T-helper 2 cell (primary cell): Measurements from ENCODE around the gene SOX13.
A peak's percentile ranks its signal among the peaks of the same experiment; 100 is the strongest.

ENCODE experiments used
- DNase-seq, 5 experiments: peaks; one replicate each; pipeline versions ENCODE4 v3.0.0 to v3.0.0-alpha.2; 2012 to 2022

Gene SOX13

GRCh38 chr1:204132718-204133117 is 59.8 kb downstream of the SOX13 start:
- no peak for DNase-seq

DNA sequence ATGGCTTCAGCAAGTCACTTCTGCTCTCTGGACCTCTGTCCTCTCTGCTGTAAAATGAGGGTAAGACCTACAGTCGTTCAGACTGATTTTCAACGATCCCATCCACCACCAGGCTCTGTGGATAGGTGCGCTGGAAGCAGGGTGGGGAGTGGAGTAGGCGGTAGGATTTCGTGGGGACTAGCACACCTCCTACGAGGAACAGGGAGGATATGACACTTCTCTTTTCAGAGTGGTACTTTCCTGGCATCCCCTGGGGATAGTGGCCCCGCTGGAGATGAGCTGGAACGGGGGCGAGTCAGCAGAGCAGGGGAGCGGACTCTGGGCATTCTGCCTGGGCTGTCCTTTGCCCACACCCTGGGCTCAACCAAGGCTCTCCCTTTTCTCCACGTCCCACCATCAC is 61.2 kb downstream of the SOX13 start:
- no peak for DNase-seq

DNA sequence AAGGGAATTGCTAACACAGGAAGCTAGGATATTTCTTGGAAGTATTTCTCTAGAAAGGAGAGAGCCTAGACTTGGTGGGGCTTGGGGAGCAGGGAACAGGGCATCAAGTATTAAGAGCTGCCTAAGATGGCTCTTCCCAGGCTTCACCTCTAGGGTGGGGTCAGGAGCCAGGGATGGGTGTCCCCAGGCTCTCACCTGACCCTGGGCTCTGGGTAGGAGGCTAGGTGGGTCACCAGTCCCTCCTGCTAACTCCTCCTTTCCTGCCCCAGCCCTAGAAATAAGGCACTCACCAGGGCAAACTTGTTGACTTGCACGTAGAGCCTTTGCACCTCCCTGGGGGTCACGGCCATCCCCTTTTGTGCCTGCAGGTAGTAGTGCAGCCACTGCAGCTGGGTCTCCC is 63.9 kb downstream of the SOX13 start:
- DNase-seq, result no peak

- DNase-seq, result no peak
Measured at GRCh38 chr1:204139088-204139487, 66.2 kb downstream of the SOX13 start.

- DNase-seq, result no peak
Measured at GRCh38 chr1:204139952-204140351, 67.0 kb downstream of the SOX13 start.

DNA sequence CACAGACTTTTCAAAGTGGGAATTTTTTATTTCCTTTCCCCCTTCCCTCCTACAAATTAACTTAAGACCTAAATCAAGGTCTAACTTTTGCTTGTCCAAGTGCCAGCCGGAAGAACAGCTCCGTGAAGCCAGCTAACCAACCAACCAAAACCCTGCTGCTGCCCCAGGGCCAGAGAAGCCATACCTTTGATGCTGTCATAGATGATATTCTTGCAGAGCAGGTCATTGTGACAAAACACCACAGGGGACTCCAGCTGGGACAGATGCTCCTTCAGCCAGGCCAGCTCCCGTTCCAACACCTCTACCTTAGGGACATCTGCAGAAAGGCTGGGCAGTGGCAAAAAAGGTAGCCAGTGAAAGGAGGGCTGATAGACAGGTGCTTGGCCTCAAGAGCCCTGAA is 68.2 kb downstream of the SOX13 start:
- DNase-seq, result no peak

GRCh38 chr1:204142032-204142974 is 69.4 kb downstream of the SOX13 start:
- DNase-seq, result no peak

GRCh38 chr1:204143276-204144041 is 70.5 kb downstream of the SOX13 start:
- DNase-seq, result no peak

- no peak for DNase-seq
Measured at GRCh38 chr1:204145033-204145504, 72.2 kb downstream of the SOX13 start.

DNA sequence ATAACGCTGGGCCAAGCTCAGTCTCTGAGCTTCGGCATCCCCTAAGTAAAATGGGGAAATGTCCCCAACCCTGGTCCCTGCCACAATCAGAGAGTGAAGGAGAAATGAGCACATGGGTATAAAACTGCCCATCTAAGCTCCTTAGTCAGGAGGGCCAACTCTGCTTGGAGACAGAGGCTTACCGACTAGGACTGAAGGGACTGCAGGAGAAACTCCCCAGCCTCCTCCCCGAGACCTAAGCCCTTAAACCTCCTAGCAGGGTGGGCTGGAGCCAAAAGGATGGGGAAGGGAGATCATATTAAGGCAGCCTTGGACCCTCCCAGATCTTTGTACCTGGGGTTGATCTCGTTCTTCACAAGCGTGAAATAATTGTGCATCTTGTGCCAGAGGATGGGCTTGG is 73.4 kb downstream of the SOX13 start:
- no peak for DNase-seq

DNA sequence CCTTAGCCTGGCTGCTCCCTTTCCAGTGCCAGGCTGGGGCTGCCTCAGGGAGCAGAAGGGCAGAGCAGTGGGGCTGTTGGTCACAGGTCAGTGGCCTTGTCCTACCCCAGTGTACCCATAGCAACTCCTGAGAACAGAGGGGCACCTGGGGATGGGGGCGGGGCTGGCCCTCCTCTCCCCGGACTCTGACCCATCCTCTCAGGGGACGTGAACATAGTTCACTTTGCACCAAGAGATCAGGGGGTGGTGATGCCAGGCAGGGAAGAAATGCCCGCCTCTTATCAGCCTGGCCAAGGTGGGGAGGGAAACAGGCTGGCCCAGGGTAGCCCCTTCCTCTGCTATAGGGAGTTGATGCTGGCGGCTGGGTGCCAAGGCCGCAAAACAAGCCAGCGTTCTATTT is 74.0 kb downstream of the SOX13 start:
- no peak for DNase-seq

DNA sequence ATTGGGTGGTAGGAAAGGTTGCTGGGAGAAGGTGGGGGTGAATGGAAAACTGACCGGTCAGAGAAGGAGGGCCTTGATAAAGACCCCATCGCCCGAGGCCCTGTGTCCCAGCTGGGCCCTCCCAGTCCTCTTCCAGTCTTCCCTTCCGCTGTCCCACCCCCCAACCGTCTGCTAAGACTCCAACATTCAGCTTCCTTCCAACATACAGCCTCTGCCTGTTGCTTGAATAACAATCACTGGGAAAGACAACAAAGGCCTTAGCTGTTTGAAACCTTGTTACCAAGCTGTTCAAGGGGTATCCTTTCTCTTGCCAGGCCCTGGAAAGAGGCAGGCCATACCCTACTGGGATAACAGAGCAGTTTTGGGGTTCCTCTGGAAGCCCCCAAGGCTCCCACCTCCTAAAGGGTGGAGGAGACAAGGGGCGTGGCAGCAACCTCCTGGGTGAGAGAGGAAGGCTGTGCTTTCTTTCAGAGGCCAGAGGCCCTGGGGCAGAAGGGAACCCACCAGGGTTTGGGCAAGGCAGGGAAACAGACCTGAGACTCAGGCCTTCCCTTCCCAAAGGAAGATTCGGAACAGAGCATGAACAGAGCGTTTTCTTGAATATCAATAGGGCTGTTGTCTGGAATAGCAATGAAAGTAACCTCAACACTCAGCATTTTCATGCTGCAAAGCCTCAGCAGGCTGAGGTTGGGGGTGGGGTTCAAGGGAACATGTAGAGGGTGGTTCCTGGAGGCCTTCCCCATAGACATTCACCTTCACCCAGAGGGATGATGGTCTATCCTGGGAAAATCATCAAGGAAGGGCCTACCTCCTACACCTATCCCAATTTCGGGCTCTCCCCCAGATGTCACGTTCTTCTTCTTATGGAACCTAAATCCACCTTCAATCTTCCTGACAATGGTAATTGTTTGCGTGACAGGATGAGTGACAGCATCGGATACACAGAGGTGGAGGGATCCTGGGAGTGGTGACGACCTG is 74.8 kb downstream of the SOX13 start:
- no peak for DNase-seq

DNA sequence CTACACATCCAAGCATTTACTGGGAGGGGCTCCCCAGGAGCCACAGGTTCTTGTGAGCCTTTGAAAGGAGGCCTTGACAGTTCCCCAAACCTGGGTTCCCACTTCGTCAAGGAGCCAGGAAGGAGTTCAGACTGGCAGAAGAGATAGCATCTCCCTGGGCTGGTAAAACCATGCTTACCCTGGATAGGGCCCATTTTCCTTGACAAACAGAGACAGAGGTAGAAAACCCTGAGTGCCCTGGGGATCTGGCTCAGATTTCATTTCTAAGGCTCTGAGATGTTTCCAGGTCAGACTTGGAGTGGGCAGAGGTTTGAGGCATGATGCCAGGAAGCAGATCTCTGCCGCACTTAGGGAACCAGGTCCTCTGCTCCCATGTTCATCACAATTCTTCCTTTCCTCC is 76.2 kb downstream of the SOX13 start:
- DNase-seq, result no peak

GRCh38 chr1:204149635-204150565 is 77.0 kb downstream of the SOX13 start:
- DNase-seq, result no peak

GRCh38 chr1:204150702-204151551 is 78.0 kb downstream of the SOX13 start:
- DNase-seq, result no peak

DNA sequence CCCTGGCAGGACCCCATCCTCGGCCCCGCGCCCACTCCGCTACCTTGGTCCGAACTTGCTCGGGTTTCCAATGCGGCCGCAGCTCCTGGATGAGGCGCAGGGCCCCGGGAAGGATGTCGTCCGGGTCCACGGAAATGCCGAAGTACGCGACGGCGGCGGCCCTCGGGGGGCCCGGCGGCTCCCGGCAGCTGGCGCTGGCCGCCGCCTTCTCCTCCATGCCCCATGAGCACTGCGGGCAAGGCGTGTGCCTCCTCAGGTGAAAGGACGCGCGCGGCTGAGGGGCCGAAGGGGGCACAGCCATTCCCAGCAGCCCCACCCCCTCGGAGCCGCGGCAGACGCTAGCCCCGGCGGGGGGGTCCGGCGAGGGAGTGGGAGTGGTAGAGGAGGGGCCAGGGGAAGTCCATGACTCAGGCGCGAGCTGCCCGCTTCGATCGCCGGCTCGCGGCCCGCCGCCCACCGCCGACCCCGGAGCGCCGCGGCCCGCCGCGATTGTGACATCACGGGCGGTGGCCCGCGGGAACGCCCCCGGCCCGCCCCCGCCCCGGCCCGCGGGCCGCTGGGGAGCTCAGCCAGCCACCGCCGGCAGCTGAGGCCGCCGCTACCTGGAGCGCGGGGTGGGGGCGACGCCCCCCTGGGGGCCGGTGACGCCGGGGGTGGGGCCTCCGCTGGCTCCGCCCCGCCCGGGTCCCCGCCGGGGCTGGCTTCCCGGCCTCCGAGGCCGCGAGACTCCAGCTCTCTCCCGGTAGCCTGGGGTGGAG is 78.8 kb downstream of the SOX13 start, which contains the start of gene ETNK2:
Gene ETNK2 (minus strand): TSS at position 493 of the 758 bp plus-strand sequence. CDS start 192 bp downstream, at position 301.
- peak; percentile 17 to 67 (median 37) for DNase-seq

DNA sequence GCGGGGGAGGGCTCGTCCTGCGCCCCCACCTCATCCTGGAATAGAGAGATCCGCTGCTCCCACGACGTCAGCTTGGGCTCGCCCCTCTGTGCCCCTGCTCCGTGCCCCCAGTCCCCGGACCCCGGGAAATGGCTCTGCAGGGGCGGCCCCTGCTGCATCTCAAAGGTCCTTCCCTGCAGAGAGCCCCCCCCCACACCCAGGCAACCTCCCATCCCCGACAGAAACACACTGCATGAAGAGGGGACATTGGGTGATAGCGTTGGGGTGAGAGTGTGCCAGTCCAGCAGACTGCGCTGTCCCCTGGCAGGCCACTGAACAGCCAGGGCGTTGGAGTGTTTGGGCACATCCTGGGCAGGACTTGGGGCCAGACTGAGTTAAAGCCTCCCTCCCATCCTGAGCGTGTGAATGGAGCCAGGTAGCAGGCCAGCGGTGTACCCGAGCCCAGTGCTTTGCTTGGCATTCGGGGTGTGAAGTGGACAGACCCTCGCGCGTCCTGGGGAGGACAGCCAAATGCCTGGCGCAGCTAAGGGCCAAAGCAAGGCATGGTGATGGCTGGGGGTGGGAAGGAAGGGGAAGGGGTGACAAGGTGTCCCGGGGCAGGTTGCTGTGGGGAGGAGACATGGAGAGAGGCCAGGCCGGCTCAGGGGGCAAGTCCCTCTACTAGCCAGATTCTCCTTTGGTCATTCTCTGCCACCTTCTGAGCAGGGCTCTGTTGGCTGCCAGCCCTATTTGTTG is 79.6 kb downstream of the SOX13 start:
- DNase-seq, result no peak

DNA sequence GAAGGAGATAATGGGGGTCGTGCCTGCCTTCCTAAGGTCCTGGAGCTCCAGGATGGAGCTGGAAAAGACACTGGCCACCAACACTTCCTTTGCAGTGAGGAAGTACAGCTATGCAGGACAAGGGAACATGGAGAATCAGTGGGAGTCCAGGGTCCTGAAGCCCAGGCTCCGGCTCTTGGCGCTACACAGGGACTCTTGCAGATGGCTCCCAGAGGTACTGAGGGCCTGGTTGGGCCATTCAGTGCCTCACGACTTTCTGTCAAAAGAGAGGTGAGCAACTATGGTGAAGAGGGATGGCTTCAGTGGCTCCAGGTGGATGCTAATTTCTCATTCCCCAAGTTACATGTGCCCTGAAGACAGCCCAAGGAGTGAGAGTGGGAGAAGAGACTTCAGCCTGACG is 80.8 kb downstream of the SOX13 start:
- DNase-seq, result no peak
